Erythroblast (primary cell): ENCODE results near the gene CEACAM16.

Experiments used
- GATA1 ChIP-seq: IDR thresholded peaks from 2 replicates; pipeline ENCODE4 v1.6.1; 2011; ENCODE audit warnings: low read depth, mild to moderate bottlenecking, control low read depth, low read length, moderate library complexity
- POLR2A ChIP-seq: IDR thresholded peaks from 2 replicates; pipeline ENCODE4 v1.6.1; 2011; ENCODE audit warnings: mild to moderate bottlenecking, low read length

- TF ChIP-seq POLR2A: no peak
- TF ChIP-seq GATA1: no peak
These were observed 48.9 kb downstream of the CEACAM16 start for GRCh38 chr19:44747739-44748425.
